Duodenal mucosa (tissue), 2 donors: Measurements from ENCODE around the gene NOTCH2.

Source experiments
- H3K27ac ChIP-seq: one replicate; pipeline ENCODE4 v1.7.0; 2013; ENCODE audit warnings: low read depth, low read length
- H3K27me3 ChIP-seq, 2 donors: one replicate each; pipeline ENCODE4 v1.7.0; 2013; ENCODE audit warnings: low read length in 2 of 2, control low read depth in 1 of 2; ENCODE audit not compliant: insufficient read depth in 2 of 2, control insufficient read depth in 1 of 2
- H3K36me3 ChIP-seq, 2 donors: one replicate each; pipeline ENCODE4 v1.7.0; 2013; ENCODE audit warnings: low read length in 2 of 2, control low read depth in 1 of 2; ENCODE audit not compliant: insufficient read depth in 2 of 2, control insufficient read depth in 1 of 2
- H3K4me1 ChIP-seq, 2 donors: one replicate each; pipeline ENCODE4 v1.7.0; 2013; ENCODE audit warnings: low read length in 2 of 2, control low read depth in 1 of 2; ENCODE audit not compliant: insufficient read depth in 2 of 2, control insufficient read depth in 1 of 2
- H3K4me3 ChIP-seq, 2 donors: one replicate each; pipeline ENCODE4 v1.7.0; 2013; ENCODE audit warnings: low read length in 2 of 2, low read depth in 1 of 2
- H3K9ac ChIP-seq, 2 donors: one replicate each; pipeline ENCODE4 v1.7.0; 2013; ENCODE audit warnings: low read length in 2 of 2, low read depth in 1 of 2
- H3K9me3 ChIP-seq, 2 donors: one replicate each; pipeline ENCODE4 v1.7.0; 2013; ENCODE audit warnings: low read length in 2 of 2, control low read depth in 1 of 2; ENCODE audit not compliant: control insufficient read depth in 1 of 2

The NOTCH2 gene

GRCh38 chr1:119898530-119898929 lies 170.9 kb downstream of the NOTCH2 start:
- Histone ChIP-seq H3K4me1 (no peaks in the 10 kb centered on the region), H3K36me3 (no peaks in the 10 kb centered on the region), H3K27ac (no peak overlapping the region), H3K27me3 (peaks cover 4 to 6% of the 10 kb centered on the region in 2 donors), H3K9me3 (no peaks in the 10 kb centered on the region), H3K4me3 (no peak overlapping the region), H3K9ac (no peak overlapping the region)

DNA sequence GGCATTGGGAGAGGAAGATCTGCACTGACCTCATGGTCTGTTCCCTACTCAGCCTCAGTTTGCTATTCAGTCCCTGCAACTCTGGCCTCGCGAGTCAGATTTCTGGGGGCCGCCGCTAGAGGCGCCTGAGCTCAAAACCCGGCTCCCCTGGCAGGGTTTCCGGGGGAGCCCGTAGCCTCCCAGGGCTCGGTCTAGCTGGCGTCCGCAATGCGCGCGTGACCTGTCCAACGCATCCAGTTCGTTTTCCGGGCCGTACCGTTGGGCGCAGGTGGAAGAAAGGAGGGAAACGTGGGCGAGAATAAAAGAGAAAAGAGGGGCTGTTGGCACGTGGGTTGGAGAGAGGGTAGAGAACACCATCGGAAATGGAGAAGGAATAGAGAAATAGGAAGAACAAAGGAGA lies 173.2 kb downstream of the NOTCH2 start, which contains the start of gene ADAM30:
Gene ADAM30 (minus strand): TSS at position 213 of the 400 bp plus-strand sequence. CDS start 179 bp downstream, at position 34.
- Histone ChIP-seq H3K9me3 (no peaks in the 10 kb centered on the region), H3K4me3 (no peak within 1 kb of the TSS), H3K27me3 (peaks cover 4 to 6% of the 10 kb centered on the region in 2 donors), H3K36me3 (no peaks in the 10 kb centered on the region), H3K9ac (no peak within 1 kb of the TSS), H3K4me1 (no peaks in the 10 kb centered on the region), H3K27ac (no peak within 1 kb of the TSS)

DNA sequence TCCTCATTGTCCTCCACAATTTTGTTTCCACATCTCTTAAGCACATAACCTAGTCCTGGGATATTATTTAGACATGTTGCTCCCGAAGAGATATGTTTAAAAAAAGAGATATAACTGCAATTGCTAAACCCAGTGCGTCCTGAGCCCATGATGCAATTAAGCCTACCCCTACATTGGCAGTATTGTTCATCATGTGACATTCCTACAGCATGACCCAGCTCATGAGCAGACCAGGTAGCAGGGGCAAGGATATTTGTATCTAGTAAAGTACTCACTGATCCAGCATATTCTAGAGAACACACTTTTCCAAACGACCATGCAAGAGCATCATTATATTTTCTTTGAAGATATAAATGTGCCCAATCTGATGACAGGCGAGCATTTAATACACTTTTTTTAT lies 174.4 kb downstream of the NOTCH2 start:
- no peaks in the 10 kb centered on the region for H3K9me3 ChIP-seq
- no peak overlapping the region for H3K9ac ChIP-seq
- no peaks in the 10 kb centered on the region for H3K36me3 ChIP-seq

DNA sequence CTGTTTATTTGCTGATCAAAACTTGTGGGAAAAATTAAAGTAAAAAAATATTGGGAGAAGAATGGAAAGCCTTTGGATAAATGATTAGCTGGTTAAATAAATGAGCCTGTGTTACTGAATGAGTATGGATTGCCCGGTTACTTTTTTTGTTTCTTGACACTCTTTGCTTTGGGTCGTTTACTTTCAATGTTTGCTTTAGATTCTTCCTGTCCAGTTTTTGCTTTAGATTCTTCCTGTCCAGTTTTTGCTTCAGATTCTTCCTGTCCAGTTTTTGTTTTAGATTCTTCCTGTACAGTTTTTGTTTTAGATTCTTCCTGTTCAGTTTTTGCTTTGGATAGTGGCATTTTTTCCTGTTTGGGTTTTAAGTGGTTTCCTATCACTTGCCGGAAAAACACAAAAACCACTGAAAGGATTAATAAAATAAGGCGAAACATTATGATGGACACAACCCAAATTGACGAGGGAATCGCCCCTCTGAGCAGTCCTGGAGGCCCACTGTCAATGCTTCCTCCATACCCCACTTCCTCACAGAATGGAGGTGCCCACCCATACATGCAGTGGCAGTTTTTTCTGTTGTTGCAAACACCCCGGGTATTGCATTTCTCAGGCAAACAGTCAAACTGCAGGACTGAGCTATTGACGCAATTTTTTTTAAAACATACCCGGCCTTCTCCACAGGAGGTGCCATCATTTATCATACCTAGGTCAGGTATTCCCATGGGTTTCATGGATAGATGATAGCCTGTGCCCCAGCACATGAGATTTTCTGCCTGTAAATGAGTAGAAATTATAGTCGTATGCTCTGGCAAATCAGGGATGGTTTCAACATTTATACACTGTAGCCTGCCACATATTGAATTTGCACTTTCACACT lies 175.4 kb downstream of the NOTCH2 start:
- Histone ChIP-seq H3K36me3 (no peaks in the 10 kb centered on the region), H3K4me3 (no peak overlapping the region), H3K9ac (no peak overlapping the region), H3K27ac (no peak overlapping the region), H3K27me3 (peaks cover 4 to 6% of the 10 kb centered on the region in 2 donors), H3K4me1 (no peaks in the 10 kb centered on the region), H3K9me3 (no peaks in the 10 kb centered on the region)

More for the DNA sequence above, 174.4 kb downstream of the NOTCH2 start:
- no peak overlapping the region for H3K4me3 ChIP-seq
- no peak overlapping the region for H3K27ac ChIP-seq
- H3K27me3 ChIP-seq, result peaks cover 4 to 6% of the 10 kb centered on the region in 2 donors
- H3K4me1 ChIP-seq, result no peaks in the 10 kb centered on the region

DNA sequence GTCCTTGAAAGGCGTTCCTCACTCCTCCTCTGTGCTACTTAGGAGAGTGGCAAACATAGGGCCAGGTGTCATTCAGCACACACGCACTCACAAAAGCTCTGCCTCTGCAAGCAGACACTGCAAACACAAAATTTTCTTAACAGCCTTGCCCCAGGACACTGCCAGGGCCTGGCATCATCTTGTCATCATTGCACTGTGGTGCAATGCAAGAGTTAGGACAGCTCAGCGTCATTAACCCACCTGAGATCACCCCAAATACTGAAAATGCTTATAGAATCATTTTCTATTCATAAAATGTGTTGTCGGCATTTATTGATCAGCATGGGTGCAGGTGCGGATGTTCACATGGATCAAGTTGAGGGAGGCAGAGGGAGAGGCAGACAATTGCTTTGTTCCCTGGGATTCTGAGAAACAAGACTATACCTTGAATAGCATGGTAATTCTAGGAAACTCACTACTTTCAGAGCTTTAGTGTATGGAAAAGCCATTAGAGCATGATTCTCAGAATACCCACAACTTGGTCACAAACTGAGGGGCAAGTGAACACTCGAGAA lies 176.1 kb downstream of the NOTCH2 start:
- no peaks in the 10 kb centered on the region for H3K4me1 ChIP-seq
- H3K36me3 ChIP-seq, result no peaks in the 10 kb centered on the region
- H3K9me3 ChIP-seq, result no peaks in the 10 kb centered on the region
- H3K27me3 ChIP-seq, result peaks cover 4 to 6% of the 10 kb centered on the region in 2 donors
- H3K9ac ChIP-seq, result no peak overlapping the region
- no peak overlapping the region for H3K27ac ChIP-seq
- H3K4me3 ChIP-seq, result no peak overlapping the region

DNA sequence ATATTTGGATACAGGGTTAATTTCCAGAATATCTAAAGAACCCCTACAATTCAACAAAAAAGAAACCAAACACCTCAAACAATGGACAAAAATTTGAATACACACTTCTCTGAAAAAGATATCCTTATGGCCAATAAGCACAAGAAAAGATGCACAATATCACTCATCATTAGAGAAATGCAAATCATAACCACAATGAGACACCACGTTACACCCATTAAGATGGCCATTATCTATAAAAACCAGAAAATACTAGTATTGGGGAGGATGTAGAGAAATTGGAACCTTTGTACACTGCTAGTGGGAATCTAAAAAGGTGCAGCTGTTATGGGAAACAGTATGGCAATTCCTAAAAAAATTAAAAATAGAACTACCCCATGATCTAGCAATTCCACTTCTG lies 178.1 kb downstream of the NOTCH2 start:
- H3K27me3 ChIP-seq, result no peaks in the 10 kb centered on the region
- no peaks in the 10 kb centered on the region for H3K9me3 ChIP-seq
- H3K36me3 ChIP-seq, result no peaks in the 10 kb centered on the region
- no peak overlapping the region for H3K9ac ChIP-seq
- no peaks in the 10 kb centered on the region for H3K4me1 ChIP-seq
- H3K27ac ChIP-seq, result no peak overlapping the region
- no peak overlapping the region for H3K4me3 ChIP-seq

GRCh38 chr1:119888476-119888875 lies 181.0 kb downstream of the NOTCH2 start:
- Histone ChIP-seq H3K4me3 (no peak overlapping the region), H3K27ac (no peak overlapping the region), H3K4me1 (no peaks in the 10 kb centered on the region), H3K36me3 (no peaks in the 10 kb centered on the region), H3K9ac (no peak overlapping the region), H3K9me3 (no peaks in the 10 kb centered on the region), H3K27me3 (peaks cover 0 to 3% of the 10 kb centered on the region in 2 donors)

DNA sequence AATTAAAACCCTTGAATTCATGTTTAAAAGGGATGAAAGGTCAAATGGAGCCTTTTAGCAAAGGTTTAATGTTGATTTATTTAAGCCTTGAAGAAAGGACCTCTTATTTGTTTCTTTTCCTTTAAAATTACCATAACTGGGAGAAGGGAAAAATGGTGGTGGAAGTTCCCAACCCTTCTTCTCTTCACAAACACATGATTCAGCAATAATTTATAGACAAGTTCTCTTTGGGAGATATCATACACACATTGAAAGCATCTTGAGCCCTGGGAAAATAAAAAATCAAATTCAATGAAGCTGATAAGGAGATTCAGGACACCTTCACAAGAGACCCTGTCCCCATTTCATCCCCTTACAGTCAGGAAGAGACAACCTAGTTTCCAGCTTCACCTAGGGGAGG lies 182.0 kb downstream of the NOTCH2 start:
- Histone ChIP-seq H3K4me3 (no peak overlapping the region), H3K27me3 (peaks cover 0 to 3% of the 10 kb centered on the region in 2 donors), H3K27ac (no peak overlapping the region), H3K4me1 (peaks cover 0 to 3% of the 10 kb centered on the region in 2 donors), H3K9me3 (no peaks in the 10 kb centered on the region), H3K36me3 (no peaks in the 10 kb centered on the region), H3K9ac (no peak overlapping the region)

DNA sequence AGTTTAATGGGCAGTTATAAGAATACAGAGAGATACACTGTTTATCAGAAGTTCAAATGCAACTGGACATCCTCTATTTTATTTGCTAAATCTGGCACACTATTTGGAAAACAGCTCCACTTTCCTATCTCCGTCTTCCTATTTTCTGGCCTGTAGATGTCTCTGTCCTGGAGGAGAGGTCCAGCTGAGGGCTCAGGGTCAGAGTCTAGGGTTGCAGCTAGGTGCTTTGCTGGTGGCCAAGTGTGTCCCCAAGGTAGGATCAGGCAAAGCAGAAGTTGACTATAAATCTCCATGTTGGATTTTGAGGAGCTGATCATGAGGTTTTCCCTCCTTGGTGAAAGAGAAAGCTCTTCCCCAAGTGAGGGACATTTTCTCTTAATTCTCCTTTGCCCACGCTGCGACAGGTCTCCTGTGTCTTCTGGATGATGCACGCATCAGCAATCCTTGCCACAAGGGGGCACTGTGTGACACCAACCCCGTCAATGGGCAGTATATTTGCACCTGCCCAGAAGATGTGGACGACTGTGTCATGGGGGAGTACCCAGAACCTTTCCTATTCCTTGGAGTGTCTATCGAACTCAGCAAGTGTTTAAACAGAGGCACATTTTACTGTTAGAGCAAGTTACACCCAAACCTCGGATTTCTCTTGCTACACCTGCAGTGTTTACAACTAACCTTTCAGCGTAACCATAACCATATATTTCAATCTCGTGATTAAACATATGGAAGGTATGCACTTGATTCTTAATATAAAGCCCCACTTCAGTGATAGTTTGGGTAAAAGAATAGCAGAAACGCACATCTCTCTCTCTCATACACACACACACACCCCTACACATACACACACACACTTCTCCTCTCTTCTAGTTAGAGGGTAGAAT lies 183.3 kb downstream of the NOTCH2 start:
- no peak overlapping the region for H3K4me3 ChIP-seq
- no peaks in the 10 kb centered on the region for H3K9me3 ChIP-seq
- H3K27me3 ChIP-seq, result peaks cover 0 to 3% of the 10 kb centered on the region in 2 donors
- no peak overlapping the region for H3K9ac ChIP-seq
- H3K36me3 ChIP-seq, result no peaks in the 10 kb centered on the region
- no peak overlapping the region for H3K27ac ChIP-seq
- H3K4me1 ChIP-seq, result peaks cover 0 to 3% of the 10 kb centered on the region in 2 donors

- H3K27me3 ChIP-seq, result peaks cover 0 to 3% of the 10 kb centered on the region in 2 donors
- no peaks in the 10 kb centered on the region for H3K9me3 ChIP-seq
- H3K36me3 ChIP-seq, result no peaks in the 10 kb centered on the region
- H3K4me1 ChIP-seq, result peaks cover 0 to 3% of the 10 kb centered on the region in 2 donors
- no peak overlapping the region for H3K4me3 ChIP-seq
- no peak overlapping the region for H3K27ac ChIP-seq
- H3K9ac ChIP-seq, result no peak overlapping the region
Measured at GRCh38 chr1:119884711-119885110, 184.8 kb downstream of the NOTCH2 start.
